Measurements from ENCODE around the gene OR52A5.

The OR52A5 gene

GRCh38 chr11:5136261-5136660 is 1.9 kb downstream of the OR52A5 start:
- peaks cover 0 to 1% (median 0%) of the 10 kb centered on the region in 5 experiments for H3K27me3 ChIP-seq (replicated peaks in 2 of 5; ENCODE audit: control insufficient read depth in 4 of 5, insufficient read depth in 5 of 5, low read length in 4 of 5)
- H3K27ac ChIP-seq (ENCODE audit: insufficient read depth in 1 of 2, low read depth in 1 of 2, low read length in 2 of 2, poor library complexity in 1 of 2, severe bottlenecking in 2 of 2): no peak overlapping the region
- no peaks in the 10 kb centered on the region for H3K4me1 ChIP-seq (ENCODE audit: control extremely low read depth in 1 of 4, control insufficient read depth in 4 of 4, insufficient read depth in 4 of 4, low read length in 3 of 4)
- no peak overlapping the region for H3K4me3 ChIP-seq (ENCODE audit: control insufficient read depth in 1 of 7, extremely low read depth in 1 of 7, insufficient read depth in 4 of 7, low read depth in 2 of 7, low read length in 6 of 7)
- no peak for DNase-seq
- no peaks in the 10 kb centered on the region for H3K9me3 ChIP-seq (ENCODE audit: control extremely low read depth in 1 of 5, control insufficient read depth in 4 of 5, insufficient read depth in 2 of 5, low read depth in 1 of 5, low read length in 4 of 5)
- H3K36me3 ChIP-seq (ENCODE audit: control insufficient read depth in 4 of 4, insufficient read depth in 4 of 4, low read length in 3 of 4): no peaks in the 10 kb centered on the region
- ChIA-PET POLR2A (no interaction called here), CTCF (no interaction called here)

- CTCF ChIA-PET: no interaction called here
- 100% methylated on average over 6 of the region's 8 CpGs for WGBS (ENCODE audit: insufficient coverage)
- POLR2A ChIA-PET: no interaction called here
- Histone ChIP-seq H3K4me1 (ENCODE audit: control extremely low read depth in 1 of 4, control insufficient read depth in 4 of 4, insufficient read depth in 4 of 4, low read length in 3 of 4) (no peaks in the 10 kb centered on the region), H3K9me3 (ENCODE audit: control extremely low read depth in 1 of 5, control insufficient read depth in 4 of 5, insufficient read depth in 2 of 5, low read depth in 1 of 5, low read length in 4 of 5) (no peaks in the 10 kb centered on the region), H3K4me3 (ENCODE audit: control insufficient read depth in 1 of 7, extremely low read depth in 1 of 7, insufficient read depth in 4 of 7, low read depth in 2 of 7, low read length in 6 of 7) (no peak overlapping the region), H3K27me3 (replicated peaks in 2 of 5; ENCODE audit: control insufficient read depth in 4 of 5, insufficient read depth in 5 of 5, low read length in 4 of 5) (peaks cover 0 to 1% (median 0%) of the 10 kb centered on the region in 5 experiments), H3K36me3 (ENCODE audit: control insufficient read depth in 4 of 4, insufficient read depth in 4 of 4, low read length in 3 of 4) (no peaks in the 10 kb centered on the region), H3K27ac (ENCODE audit: insufficient read depth in 1 of 2, low read depth in 1 of 2, low read length in 2 of 2, poor library complexity in 1 of 2, severe bottlenecking in 2 of 2) (no peak overlapping the region)
- peak in 1 of 3 donors; percentile 6 for DNase-seq
Observed at GRCh38 chr11:5131584-5132335, 6.4 kb downstream of the OR52A5 start.

GRCh38 chr11:5129457-5129877 is 8.7 kb downstream of the OR52A5 start:
- POLR2A ChIA-PET: no interaction called here
- DNase-seq: no peak
- H3K27me3 ChIP-seq (replicated peaks in 2 of 5; ENCODE audit: control insufficient read depth in 4 of 5, insufficient read depth in 5 of 5, low read length in 4 of 5): peaks cover 0 to 1% (median 0%) of the 10 kb centered on the region in 5 experiments
- no peaks in the 10 kb centered on the region for H3K36me3 ChIP-seq (ENCODE audit: control insufficient read depth in 4 of 4, insufficient read depth in 4 of 4, low read length in 3 of 4)
- WGBS (ENCODE audit: insufficient coverage): 100% methylated on average over 2 of the region's 2 CpGs
- no peak overlapping the region for H3K27ac ChIP-seq (ENCODE audit: insufficient read depth in 1 of 2, low read depth in 1 of 2, low read length in 2 of 2, poor library complexity in 1 of 2, severe bottlenecking in 2 of 2)
- CTCF ChIA-PET: interaction anchor here (0.6 kb wide), 1 partner anchor 705 kb away, joined by 3 read pairs; no protein-coding TSS in a partner anchor
- no peaks in the 10 kb centered on the region for H3K4me1 ChIP-seq (ENCODE audit: control extremely low read depth in 1 of 4, control insufficient read depth in 4 of 4, insufficient read depth in 4 of 4, low read length in 3 of 4)
- H3K4me3 ChIP-seq (ENCODE audit: control insufficient read depth in 1 of 7, extremely low read depth in 1 of 7, insufficient read depth in 4 of 7, low read depth in 2 of 7, low read length in 6 of 7): no peak overlapping the region
- H3K9me3 ChIP-seq (ENCODE audit: control extremely low read depth in 1 of 5, control insufficient read depth in 4 of 5, insufficient read depth in 2 of 5, low read depth in 1 of 5, low read length in 4 of 5): no peaks in the 10 kb centered on the region

GRCh38 chr11:5124891-5125620 is 13.1 kb downstream of the OR52A5 start:
- Histone ChIP-seq H3K4me1 (ENCODE audit: control extremely low read depth in 1 of 4, control insufficient read depth in 4 of 4, insufficient read depth in 4 of 4, low read length in 3 of 4) (no peaks in the 10 kb centered on the region), H3K27me3 (replicated peaks in 2 of 5; ENCODE audit: control insufficient read depth in 4 of 5, insufficient read depth in 5 of 5, low read length in 4 of 5) (no peaks in the 10 kb centered on the region), H3K36me3 (ENCODE audit: control insufficient read depth in 4 of 4, insufficient read depth in 4 of 4, low read length in 3 of 4) (no peaks in the 10 kb centered on the region), H3K27ac (ENCODE audit: insufficient read depth in 1 of 2, low read depth in 1 of 2, low read length in 2 of 2, poor library complexity in 1 of 2, severe bottlenecking in 2 of 2) (no peak overlapping the region), H3K4me3 (ENCODE audit: control insufficient read depth in 1 of 7, extremely low read depth in 1 of 7, insufficient read depth in 4 of 7, low read depth in 2 of 7, low read length in 6 of 7) (no peak overlapping the region), H3K9me3 (ENCODE audit: control extremely low read depth in 1 of 5, control insufficient read depth in 4 of 5, insufficient read depth in 2 of 5, low read depth in 1 of 5, low read length in 4 of 5) (no peaks in the 10 kb centered on the region)
- 100% methylated on average over 2 of the region's 4 CpGs for WGBS (ENCODE audit: insufficient coverage)
- ChIA-PET POLR2A (no interaction called here), CTCF (interaction anchor here (0.9 to 1.7 kb wide), 8 partner anchors 11 to 510 kb away, joined by 3 to 7 read pairs (median 4); no protein-coding TSS in a partner anchor)
- DNase-seq: no peak

- DNase-seq: peak; percentile 61 to 77 (median 75)
- no peaks in the 10 kb centered on the region for H3K4me1 ChIP-seq (ENCODE audit: control extremely low read depth in 1 of 4, control insufficient read depth in 4 of 4, insufficient read depth in 4 of 4, low read length in 3 of 4)
- no peaks in the 10 kb centered on the region for H3K9me3 ChIP-seq (ENCODE audit: control extremely low read depth in 1 of 5, control insufficient read depth in 4 of 5, insufficient read depth in 2 of 5, low read depth in 1 of 5, low read length in 4 of 5)
- WGBS (ENCODE audit: insufficient coverage): no CpG with 5 or more reads among the region's 4 CpGs
- POLR2A ChIA-PET: no interaction called here
- CTCF ChIA-PET: interaction anchor here (1.1 to 1.7 kb wide), 3 partner anchors 167 to 256 kb away, joined by 3 to 6 read pairs (median 4); no protein-coding TSS in a partner anchor
- no peak overlapping the region for H3K4me3 ChIP-seq (ENCODE audit: control insufficient read depth in 1 of 7, extremely low read depth in 1 of 7, insufficient read depth in 4 of 7, low read depth in 2 of 7, low read length in 6 of 7)
- no peaks in the 10 kb centered on the region for H3K27me3 ChIP-seq (replicated peaks in 2 of 5; ENCODE audit: control insufficient read depth in 4 of 5, insufficient read depth in 5 of 5, low read length in 4 of 5)
- no peaks in the 10 kb centered on the region for H3K36me3 ChIP-seq (ENCODE audit: control insufficient read depth in 4 of 4, insufficient read depth in 4 of 4, low read length in 3 of 4)
- H3K27ac ChIP-seq (ENCODE audit: insufficient read depth in 1 of 2, low read depth in 1 of 2, low read length in 2 of 2, poor library complexity in 1 of 2, severe bottlenecking in 2 of 2): no peak overlapping the region
Observed at GRCh38 chr11:5123802-5124521, 14.2 kb downstream of the OR52A5 start.

- no peak overlapping the region for H3K27ac ChIP-seq (ENCODE audit: insufficient read depth in 1 of 2, low read depth in 1 of 2, low read length in 2 of 2, poor library complexity in 1 of 2, severe bottlenecking in 2 of 2)
- no peaks in the 10 kb centered on the region for H3K9me3 ChIP-seq (ENCODE audit: control extremely low read depth in 1 of 5, control insufficient read depth in 4 of 5, insufficient read depth in 2 of 5, low read depth in 1 of 5, low read length in 4 of 5)
- no peaks in the 10 kb centered on the region for H3K27me3 ChIP-seq (replicated peaks in 2 of 5; ENCODE audit: control insufficient read depth in 4 of 5, insufficient read depth in 5 of 5, low read length in 4 of 5)
- H3K4me3 ChIP-seq (ENCODE audit: control insufficient read depth in 1 of 7, extremely low read depth in 1 of 7, insufficient read depth in 4 of 7, low read depth in 2 of 7, low read length in 6 of 7): no peak overlapping the region
- DNase-seq: no peak
- CTCF ChIA-PET: interaction anchor here (1.3 kb wide), 1 partner anchor 172 kb away, joined by 3 read pairs; no protein-coding TSS in a partner anchor
- H3K4me1 ChIP-seq (ENCODE audit: control extremely low read depth in 1 of 4, control insufficient read depth in 4 of 4, insufficient read depth in 4 of 4, low read length in 3 of 4): no peaks in the 10 kb centered on the region
- no CpG with 5 or more reads among the region's 1 CpG for WGBS (ENCODE audit: insufficient coverage)
- POLR2A ChIA-PET: no interaction called here
- H3K36me3 ChIP-seq (ENCODE audit: control insufficient read depth in 4 of 4, insufficient read depth in 4 of 4, low read length in 3 of 4): no peaks in the 10 kb centered on the region
Observed at GRCh38 chr11:5118893-5119292, 19.3 kb downstream of the OR52A5 start.

GRCh38 chr11:5117588-5117987 is 20.6 kb downstream of the OR52A5 start:
- DNase-seq: no peak
- Histone ChIP-seq H3K27me3 (replicated peaks in 2 of 5; ENCODE audit: control insufficient read depth in 4 of 5, insufficient read depth in 5 of 5, low read length in 4 of 5) (no peaks in the 10 kb centered on the region), H3K36me3 (ENCODE audit: control insufficient read depth in 4 of 4, insufficient read depth in 4 of 4, low read length in 3 of 4) (no peaks in the 10 kb centered on the region), H3K9me3 (ENCODE audit: control extremely low read depth in 1 of 5, control insufficient read depth in 4 of 5, insufficient read depth in 2 of 5, low read depth in 1 of 5, low read length in 4 of 5) (no peaks in the 10 kb centered on the region), H3K27ac (ENCODE audit: insufficient read depth in 1 of 2, low read depth in 1 of 2, low read length in 2 of 2, poor library complexity in 1 of 2, severe bottlenecking in 2 of 2) (no peak overlapping the region), H3K4me3 (ENCODE audit: control insufficient read depth in 1 of 7, extremely low read depth in 1 of 7, insufficient read depth in 4 of 7, low read depth in 2 of 7, low read length in 6 of 7) (no peak overlapping the region), H3K4me1 (ENCODE audit: control extremely low read depth in 1 of 4, control insufficient read depth in 4 of 4, insufficient read depth in 4 of 4, low read length in 3 of 4) (no peaks in the 10 kb centered on the region)
- ChIA-PET CTCF (no interaction called here), POLR2A (no interaction called here)
